Endodermal cell (in vitro differentiated cells): Measurements from ENCODE around the gene USP47. TPM values are rescaled to one million over a fixed set of nuclear protein-coding genes. Genes with fewer than 3 reads are reported as not detected.

ENCODE experiments used
- DNase-seq: peaks from one replicate; pipeline ENCODE4 v3.0.0-alpha.2; 2017
- H3K27ac ChIP-seq: 2 replicates; pipeline ENCODE4 v1.5.1; 2013; ENCODE audit warnings: mild to moderate bottlenecking, low read depth, low read length, moderate library complexity
- H3K27me3 ChIP-seq: 2 replicates; pipeline ENCODE4 v1.6.1; 2013; ENCODE audit warnings: mild to moderate bottlenecking, low read length, moderate library complexity; ENCODE audit not compliant: insufficient read depth, control insufficient read depth, poor library complexity, severe bottlenecking
- H3K36me3 ChIP-seq: 2 replicates; pipeline ENCODE4 v1.7.0; 2013; ENCODE audit warnings: mild to moderate bottlenecking, low read length, moderate library complexity; ENCODE audit not compliant: control insufficient read depth, insufficient read depth
- H3K4me1 ChIP-seq: one replicate; pipeline ENCODE4 v1.7.0; 2013; ENCODE audit warnings: low read length; ENCODE audit not compliant: control insufficient read depth, insufficient read depth
- H3K4me3 ChIP-seq: 2 replicates; pipeline ENCODE4 v1.5.1; 2013; ENCODE audit warnings: mild to moderate bottlenecking, low read length, moderate library complexity
- H3K9ac ChIP-seq: 2 replicates; pipeline ENCODE4 v1.6.1; 2013; ENCODE audit warnings: mild to moderate bottlenecking, low read length, moderate library complexity; ENCODE audit not compliant: poor library complexity, severe bottlenecking; ENCODE audit errors: extremely low read depth
- H3K9me3 ChIP-seq: 2 replicates; pipeline ENCODE4 v1.6.1; 2013; ENCODE audit warnings: mild to moderate bottlenecking, low read length, moderate library complexity; ENCODE audit not compliant: control insufficient read depth
- H3K27ac Mint-ChIP-seq: 2 replicates; pipeline ENCODE4 v1.8.0; 2020; ENCODE audit warnings: mixed read lengths
- H3K27me3 Mint-ChIP-seq: 2 replicates; pipeline ENCODE4 v1.8.0; 2021; ENCODE audit warnings: mild to moderate bottlenecking, mixed read lengths; ENCODE audit not compliant: insufficient read depth
- H3K36me3 Mint-ChIP-seq: 2 replicates; pipeline ENCODE4 v1.8.0; 2020; ENCODE audit warnings: low read depth, mixed read lengths
- H3K4me1 Mint-ChIP-seq: 2 replicates; pipeline ENCODE4 v1.8.0; 2020; ENCODE audit warnings: mixed read lengths
- H3K4me3 Mint-ChIP-seq: 2 replicates; pipeline ENCODE4 v1.8.0; 2020; ENCODE audit warnings: mild to moderate bottlenecking, moderate library complexity, mixed read lengths
- H3K9me3 Mint-ChIP-seq: 2 replicates; pipeline ENCODE4 v1.8.0; 2020; ENCODE audit warnings: mild to moderate bottlenecking, mixed read lengths
- CTCF ChIP-seq: fragments of 200-600 bp; sonication (generic); conservative IDR thresholded peaks from 2 replicates; pipeline ENCODE4 v1.5.0; 2021; ENCODE audit warnings: antibody characterized with exemption, mild to moderate bottlenecking
- WGBS, 2 experiments: methylation state at CpG; one replicate each; pipeline versions ENCODE4 v1.1.5 to v1.1.7; 2013; ENCODE audit warnings: missing lambda C conversion rate in 2 of 2, mixed read lengths in 1 of 2; ENCODE audit not compliant: insufficient coverage in 1 of 2, insufficient read length in 1 of 2; 5-methylcytosine and 5-hydroxymethylcytosine counted together
- total RNA-seq, 2 donors: library from RNA; stranded (reverse); fragmentation: NEBNext Ultra II Directional in 1 of 2; extraction: Animal tissue kit (Norgen Biotek cat#: 25700) in 1 of 2; gene quantifications; 2 replicates in 1 of 2; 3 replicates in 1 of 2; pipeline ENCODE4 v1.2.1, GENCODE V29; 2021

Gene USP47
- total RNA-seq, 2 donors from 2014 or later: 26.3 to 26.9 TPM

GRCh38 chr11:11813288-11813962 lies 28.3 kb upstream of the USP47 start:
- no peaks in the 10 kb centered on the region for H3K27me3 ChIP-seq
- no peaks in the 10 kb centered on the region for H3K36me3 ChIP-seq
- DNase-seq: no peak
- Mint-ChIP-seq H3K27ac (no peak overlapping the region), H3K4me1 (peaks cover 6% of the 10 kb centered on the region), H3K36me3 (no peaks in the 10 kb centered on the region), H3K9me3 (no peaks in the 10 kb centered on the region), H3K27me3 (peaks cover 18% of the 10 kb centered on the region), H3K4me3 (no peak overlapping the region)
- H3K4me3 ChIP-seq: no peak overlapping the region
- no peak overlapping the region for H3K9ac ChIP-seq
- no peak for TF ChIP-seq CTCF
- H3K27ac ChIP-seq: no peak overlapping the region
- no peaks in the 10 kb centered on the region for H3K9me3 ChIP-seq
- H3K4me1 ChIP-seq: no peaks in the 10 kb centered on the region
- WGBS, 2 experiments: 85 to 100% methylated on average over 1 to 3 of the region's 3 CpGs

- Mint-ChIP-seq H3K4me3 (no peak overlapping the region), H3K36me3 (no peaks in the 10 kb centered on the region), H3K27ac (no peak overlapping the region), H3K4me1 (peaks cover 6% of the 10 kb centered on the region), H3K27me3 (peaks cover 24% of the 10 kb centered on the region), H3K9me3 (no peaks in the 10 kb centered on the region)
- Histone ChIP-seq H3K27me3 (peaks cover 6% of the 10 kb centered on the region), H3K9me3 (no peaks in the 10 kb centered on the region), H3K4me1 (no peaks in the 10 kb centered on the region), H3K4me3 (no peak overlapping the region), H3K36me3 (no peaks in the 10 kb centered on the region), H3K9ac (no peak overlapping the region), H3K27ac (no peak overlapping the region)
- WGBS, 2 experiments: 86 to 90% methylated on average over 5 to 7 of the region's 7 CpGs
- no peak for TF ChIP-seq CTCF
- DNase-seq: no peak
Observed at GRCh38 chr11:11814614-11815452, 26.9 kb upstream of the USP47 start.

- no peak overlapping the region for H3K4me3 ChIP-seq
- H3K4me3 Mint-ChIP-seq: no peak overlapping the region
- H3K36me3 Mint-ChIP-seq: no peaks in the 10 kb centered on the region
- H3K9me3 ChIP-seq: no peaks in the 10 kb centered on the region
- 71 to 83% methylated on average over 2 of the region's 2 CpGs for WGBS, 2 experiments
- no peak overlapping the region for H3K27ac Mint-ChIP-seq
- H3K27me3 Mint-ChIP-seq: peaks cover 18% of the 10 kb centered on the region
- H3K27ac ChIP-seq: no peak overlapping the region
- H3K9me3 Mint-ChIP-seq: no peaks in the 10 kb centered on the region
- H3K4me1 Mint-ChIP-seq: peaks cover 6% of the 10 kb centered on the region
- TF ChIP-seq CTCF: no peak
- DNase-seq: no peak
- H3K27me3 ChIP-seq: peaks cover 6% of the 10 kb centered on the region
- no peaks in the 10 kb centered on the region for H3K36me3 ChIP-seq
- no peak overlapping the region for H3K9ac ChIP-seq
- H3K4me1 ChIP-seq: no peaks in the 10 kb centered on the region
Observed at GRCh38 chr11:11816511-11817314, 25.1 kb upstream of the USP47 start.
